ENCODE measurements around the gene ZSCAN2.

- TF ChIP-seq CTCF (IDR thresholded peaks at IDR 0.05 in 2 of 3, conservative IDR thresholded peaks at IDR 0.05 in 1 of 3; ENCODE audit: control insufficient read depth in 2 of 3, extremely low read depth in 1 of 3, insufficient read depth in 1 of 3, low read depth in 3 of 3, low read length in 3 of 3) (no peak), SMC3 (IDR thresholded peaks at IDR 0.05; ENCODE audit: borderline replicate concordance, low read length) (no peak), RELA (IDR thresholded peaks at IDR 0.05; ENCODE audit: borderline replicate concordance, partially characterized antibody) (no peak), EP300 (IDR thresholded peaks at IDR 0.05; ENCODE audit: borderline replicate concordance in 1 of 2, control insufficient read depth in 1 of 2, low read depth in 2 of 2, low read length in 2 of 2) (no peak), RCOR1 (conservative IDR thresholded peaks at IDR 0.05; ENCODE audit: low read depth, low read length) (no peak), RFX5 (IDR thresholded peaks at IDR 0.05; ENCODE audit: low read depth, low read length) (no peak), FOXM1 (IDR thresholded peaks at IDR 0.05; ENCODE audit: low read depth, low read length) (no peak), CHD2 (IDR thresholded peaks at IDR 0.05; ENCODE audit: borderline replicate concordance, low read depth, low read length) (no peak), EED (IDR thresholded peaks at IDR 0.05; ENCODE audit: low read depth) (no peak)
Measured at GRCh38 chr15:84594617-84595290, 6.1 kb upstream of the ZSCAN2 start.

All from GM12878 (cell line).